IPS DF 6.9 (cell line): Measurements from ENCODE around the gene PEX3.

ENCODE experiments used
- DNase-seq: peaks from one replicate; pipeline ENCODE4 v3.0.0-alpha.2; 2013; ENCODE audit warnings: low read depth, low spot score
- H3K27ac ChIP-seq: one replicate; pipeline ENCODE4 v1.5.1; 2013; ENCODE audit warnings: low read length, control low read depth
- H3K27me3 ChIP-seq: 2 replicates; pipeline ENCODE4 v1.6.1; 2013; ENCODE audit warnings: mild to moderate bottlenecking, low read length; ENCODE audit not compliant: control insufficient read depth, insufficient read depth
- H3K36me3 ChIP-seq: 2 replicates; pipeline ENCODE4 v1.6.1; 2013; ENCODE audit warnings: low read length; ENCODE audit not compliant: control insufficient read depth, insufficient read depth
- H3K4me1 ChIP-seq: 2 replicates; pipeline ENCODE4 v1.6.1; 2013; ENCODE audit warnings: low read length; ENCODE audit not compliant: control insufficient read depth, insufficient read depth
- H3K4me3 ChIP-seq: 2 replicates; pipeline ENCODE4 v1.5.1; 2013; ENCODE audit warnings: mild to moderate bottlenecking, low read length
- H3K9me3 ChIP-seq: 2 replicates; pipeline ENCODE4 v1.6.1; 2013; ENCODE audit warnings: low read length, inconsistent platforms; ENCODE audit not compliant: control insufficient read depth, insufficient read depth
- WGBS: extraction: QIAGEN DNeasy Blood & Tissue Kit; methylation state at CpG from one replicate; pipeline ENCODE4 v1.1.7; 2013; ENCODE audit warnings: mixed read lengths, missing lambda C conversion rate; ENCODE audit not compliant: insufficient read length, insufficient coverage; 5-methylcytosine and 5-hydroxymethylcytosine counted together

PEX3 gene, protein sequence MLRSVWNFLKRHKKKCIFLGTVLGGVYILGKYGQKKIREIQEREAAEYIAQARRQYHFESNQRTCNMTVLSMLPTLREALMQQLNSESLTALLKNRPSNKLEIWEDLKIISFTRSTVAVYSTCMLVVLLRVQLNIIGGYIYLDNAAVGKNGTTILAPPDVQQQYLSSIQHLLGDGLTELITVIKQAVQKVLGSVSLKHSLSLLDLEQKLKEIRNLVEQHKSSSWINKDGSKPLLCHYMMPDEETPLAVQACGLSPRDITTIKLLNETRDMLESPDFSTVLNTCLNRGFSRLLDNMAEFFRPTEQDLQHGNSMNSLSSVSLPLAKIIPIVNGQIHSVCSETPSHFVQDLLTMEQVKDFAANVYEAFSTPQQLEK

DNA sequence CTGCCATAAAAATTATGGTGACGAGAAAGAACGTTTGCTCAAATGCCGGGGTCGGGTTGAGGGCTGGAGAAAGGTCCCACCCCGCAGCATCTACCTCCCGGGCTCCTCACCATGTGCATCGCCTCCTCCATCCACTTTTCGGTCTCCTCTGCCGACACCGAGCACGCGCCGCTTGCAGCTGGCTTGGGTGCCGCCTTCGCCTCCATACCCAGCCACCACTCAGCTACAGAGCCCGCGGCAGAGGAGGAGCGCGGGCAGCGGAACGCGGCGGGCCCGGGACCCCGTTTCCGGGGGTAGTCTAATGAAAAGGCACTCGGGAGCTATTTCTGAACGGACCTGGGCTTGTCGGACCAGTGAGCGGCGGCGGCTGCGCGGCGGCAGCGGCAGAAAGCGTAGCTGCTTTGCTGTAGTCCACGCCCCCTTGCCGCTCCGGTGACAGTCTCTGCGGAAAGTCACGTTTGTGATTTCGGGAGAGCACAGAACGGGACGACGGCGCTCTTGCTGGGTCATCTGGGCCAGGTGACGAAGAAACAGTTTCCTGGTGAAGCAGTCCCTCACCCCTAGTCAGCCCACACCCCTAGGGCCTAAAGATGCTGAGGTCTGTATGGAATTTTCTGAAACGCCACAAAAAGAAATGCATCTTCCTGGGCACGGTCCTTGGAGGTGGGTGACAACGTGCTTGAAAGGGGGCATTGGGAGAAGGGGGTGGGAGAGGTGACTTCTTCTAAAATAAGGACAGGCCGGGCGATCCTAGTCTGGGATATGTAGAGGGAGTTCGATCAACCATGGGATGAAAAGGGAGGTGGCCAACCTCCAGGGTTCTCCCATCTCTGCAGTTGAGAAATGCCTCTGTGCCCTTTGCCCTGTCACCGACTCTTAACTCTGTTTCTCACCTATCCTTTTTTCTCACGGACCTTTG is at the start of gene PEX3, which contains the start of gene ADAT2:
PEX3 (plus strand) TSS at position 353 of the 919 bp plus-strand sequence; CDS start at position 591, 238 bp downstream.
ADAT2 (minus strand) TSS at position 243 of the 919 bp plus-strand sequence; CDS start at position 206, 37 bp downstream.
- Histone ChIP-seq H3K27ac (no peak within 1 kb of the TSS), H3K4me3 (peak within 1 kb of the TSS; percentile 53), H3K9me3 (no peaks in the 10 kb centered on the region), H3K27me3 (no peaks in the 10 kb centered on the region), H3K36me3 (no peaks in the 10 kb centered on the region), H3K4me1 (no peaks in the 10 kb centered on the region)
- no CpG with 5 or more reads among the region's 56 CpGs for WGBS
- DNase-seq = peak; percentile 70

DNA sequence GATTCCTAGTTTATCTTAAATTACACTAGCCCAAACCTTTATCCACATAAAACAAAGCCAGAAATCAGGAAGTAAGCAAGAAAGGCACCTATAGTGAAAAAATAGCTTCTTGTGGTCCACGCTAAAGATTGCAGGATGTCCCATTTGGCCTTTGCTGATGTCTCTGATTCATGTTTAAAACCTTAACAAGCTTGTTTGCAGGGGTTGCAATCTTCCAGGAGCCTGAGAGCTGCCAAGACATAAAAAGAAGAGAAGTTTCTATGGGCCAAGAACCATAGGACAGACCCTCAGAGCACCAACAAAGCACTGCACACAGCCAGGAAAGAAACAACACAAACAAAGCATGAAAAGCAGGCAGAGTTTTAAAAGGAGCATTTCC is 49.5 kb upstream of the PEX3 start:
- Histone ChIP-seq H3K4me1 (no peaks in the 10 kb centered on the region; the same call in 1 of the 2 replicates), H3K27me3 (no peaks in the 10 kb centered on the region), H3K27ac (no peak overlapping the region), H3K9me3 (no peaks in the 10 kb centered on the region), H3K36me3 (no peaks in the 10 kb centered on the region), H3K4me3 (no peak overlapping the region)
- no peak for DNase-seq
- WGBS = no CpG with 5 or more reads among the region's 1 CpG

DNA sequence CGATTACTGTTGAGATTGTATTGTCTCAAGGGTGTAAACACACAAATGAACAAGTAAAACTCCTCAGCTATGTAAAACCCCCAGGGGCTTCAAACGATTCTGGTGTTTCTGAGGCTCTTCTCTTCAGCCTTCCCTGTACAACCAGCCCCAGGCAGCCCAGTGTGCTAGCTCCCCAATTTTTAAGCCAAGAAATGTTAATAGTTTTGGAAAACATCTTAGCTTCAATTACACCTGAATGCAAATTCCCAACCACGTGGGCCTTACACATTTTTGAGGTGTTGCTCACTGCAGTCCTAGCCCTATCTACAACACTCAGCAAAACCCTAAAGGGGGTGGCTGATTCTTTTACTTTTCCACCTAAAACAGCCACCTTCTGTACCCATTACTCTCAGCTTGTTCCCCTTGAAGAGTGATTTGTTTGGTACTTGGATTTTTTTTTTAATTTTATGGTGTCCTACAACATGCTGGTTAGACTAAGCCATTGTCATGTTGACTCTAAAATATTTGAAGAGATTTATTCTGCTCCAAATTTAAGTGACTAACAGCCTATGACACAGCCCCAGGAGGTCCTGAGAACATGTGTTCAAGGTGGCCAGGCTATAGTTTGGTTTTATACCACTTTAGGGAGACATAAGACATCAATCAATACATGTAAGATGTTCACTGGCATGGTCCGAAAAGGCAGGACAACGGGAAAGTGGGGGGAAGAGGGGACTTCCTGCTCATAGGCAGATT is 48.8 kb upstream of the PEX3 start:
- Histone ChIP-seq H3K27ac (no peak overlapping the region), H3K4me1 (no peaks in the 10 kb centered on the region; the same call in 1 of the 2 replicates), H3K4me3 (no peak overlapping the region), H3K36me3 (no peaks in the 10 kb centered on the region), H3K9me3 (no peaks in the 10 kb centered on the region), H3K27me3 (no peaks in the 10 kb centered on the region)
- no CpG with 5 or more reads among the region's 5 CpGs for WGBS
- DNase-seq = no peak

DNA sequence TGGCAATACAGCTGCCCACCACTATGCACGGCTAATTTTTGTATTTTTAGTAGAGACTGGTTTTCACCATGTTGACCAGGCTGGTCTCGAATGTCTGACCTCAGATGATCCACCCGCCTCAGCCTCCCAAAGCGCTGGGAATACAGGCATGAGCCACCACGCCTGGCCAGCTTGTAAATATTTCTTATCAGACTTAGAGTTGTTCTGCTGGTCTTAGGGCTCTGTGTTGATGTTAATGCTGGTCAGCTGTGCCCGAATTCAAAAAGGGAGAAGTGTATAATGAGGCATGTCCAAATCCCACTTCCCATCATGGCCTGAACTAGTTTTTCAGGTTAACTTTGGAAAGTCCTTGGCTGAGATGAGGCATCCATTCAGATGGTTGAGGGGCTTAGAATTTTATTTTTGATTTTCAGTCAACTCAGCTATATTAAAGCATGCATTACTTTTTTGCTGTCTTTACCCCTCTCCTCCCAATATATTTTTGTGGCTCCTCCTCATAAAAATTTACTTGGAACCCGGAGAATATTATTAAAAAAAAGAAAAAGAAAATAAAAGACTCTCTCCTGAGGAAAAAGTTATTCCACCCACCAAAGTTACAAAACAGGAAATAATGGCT is 47.8 kb upstream of the PEX3 start:
- no peaks in the 10 kb centered on the region for H3K36me3 ChIP-seq
- no peak overlapping the region for H3K27ac ChIP-seq
- H3K4me1 ChIP-seq = no peaks in the 10 kb centered on the region; the same call in 1 of the 2 replicates
- H3K27me3 ChIP-seq = no peaks in the 10 kb centered on the region
- no CpG with 5 or more reads among the region's 7 CpGs for WGBS
- no peak overlapping the region for H3K4me3 ChIP-seq
- no peaks in the 10 kb centered on the region for H3K9me3 ChIP-seq
- no peak for DNase-seq

DNA sequence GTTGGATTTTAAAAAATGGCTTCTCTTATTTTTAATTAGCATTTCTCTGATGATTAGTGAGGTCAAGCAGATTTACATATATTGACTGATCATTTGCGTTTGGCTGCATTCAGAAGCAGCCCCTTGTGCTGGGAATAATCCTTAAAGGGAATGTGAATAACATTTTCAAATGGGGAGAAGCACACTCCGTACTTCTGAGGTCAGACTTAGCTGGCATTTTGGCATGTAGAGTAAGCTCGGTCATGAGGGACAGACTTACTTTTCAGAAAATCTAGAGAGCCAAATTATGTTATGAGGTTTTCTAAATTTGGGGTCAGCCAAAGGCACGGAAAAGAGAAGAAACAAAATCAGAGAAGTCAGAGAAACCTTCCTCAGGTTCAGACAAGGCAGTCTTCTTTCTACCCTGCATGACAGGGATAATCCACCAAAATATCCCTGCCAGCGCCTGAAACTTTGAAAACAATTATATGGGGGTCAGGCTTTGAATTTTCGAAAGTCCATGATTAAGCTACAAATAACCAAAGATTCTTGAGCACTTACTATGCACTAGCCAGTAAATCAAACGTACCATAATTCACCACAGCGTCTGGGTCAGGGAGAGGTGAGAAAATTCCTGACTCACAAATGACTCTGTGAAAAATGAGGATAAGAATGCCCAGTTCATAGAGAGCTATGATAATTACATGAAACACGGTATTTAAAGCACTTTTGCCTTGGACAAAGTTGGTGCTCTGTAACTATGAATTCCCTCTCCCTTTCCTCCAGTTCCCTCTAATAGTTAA is 45.0 kb upstream of the PEX3 start:
- WGBS = no CpG with 5 or more reads among the region's 9 CpGs
- no peaks in the 10 kb centered on the region for H3K9me3 ChIP-seq
- DNase-seq = no peak
- H3K36me3 ChIP-seq = no peaks in the 10 kb centered on the region
- no peaks in the 10 kb centered on the region; the same call in 1 of the 2 replicates for H3K4me1 ChIP-seq
- H3K27ac ChIP-seq = no peak overlapping the region
- H3K4me3 ChIP-seq = no peak overlapping the region
- H3K27me3 ChIP-seq = no peaks in the 10 kb centered on the region

DNA sequence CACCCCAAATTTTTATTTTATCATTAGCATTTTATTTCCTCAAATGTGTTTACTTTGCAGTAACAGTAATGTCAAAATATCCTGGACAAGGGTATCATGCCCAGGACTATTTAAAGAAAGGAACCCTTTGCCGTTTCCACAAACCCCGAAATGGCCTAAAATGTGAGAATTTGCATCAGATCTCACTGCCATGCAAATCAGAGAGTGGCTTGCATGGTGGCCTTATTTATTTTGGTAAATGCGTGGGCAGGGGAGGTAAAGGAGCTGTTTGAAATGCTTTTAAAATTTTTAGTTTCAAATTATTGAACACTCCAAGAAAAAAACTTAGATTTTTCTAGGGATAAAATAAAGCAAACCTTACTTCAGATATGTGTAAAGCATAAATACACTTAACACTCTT is 43.9 kb upstream of the PEX3 start:
- Histone ChIP-seq H3K36me3 (no peaks in the 10 kb centered on the region), H3K27ac (no peak overlapping the region), H3K4me3 (no peak overlapping the region), H3K27me3 (no peaks in the 10 kb centered on the region), H3K9me3 (no peaks in the 10 kb centered on the region), H3K4me1 (no peaks in the 10 kb centered on the region; the same call in 1 of the 2 replicates)
- DNase-seq = no peak
- WGBS = no CpG with 5 or more reads among the region's 3 CpGs

DNA sequence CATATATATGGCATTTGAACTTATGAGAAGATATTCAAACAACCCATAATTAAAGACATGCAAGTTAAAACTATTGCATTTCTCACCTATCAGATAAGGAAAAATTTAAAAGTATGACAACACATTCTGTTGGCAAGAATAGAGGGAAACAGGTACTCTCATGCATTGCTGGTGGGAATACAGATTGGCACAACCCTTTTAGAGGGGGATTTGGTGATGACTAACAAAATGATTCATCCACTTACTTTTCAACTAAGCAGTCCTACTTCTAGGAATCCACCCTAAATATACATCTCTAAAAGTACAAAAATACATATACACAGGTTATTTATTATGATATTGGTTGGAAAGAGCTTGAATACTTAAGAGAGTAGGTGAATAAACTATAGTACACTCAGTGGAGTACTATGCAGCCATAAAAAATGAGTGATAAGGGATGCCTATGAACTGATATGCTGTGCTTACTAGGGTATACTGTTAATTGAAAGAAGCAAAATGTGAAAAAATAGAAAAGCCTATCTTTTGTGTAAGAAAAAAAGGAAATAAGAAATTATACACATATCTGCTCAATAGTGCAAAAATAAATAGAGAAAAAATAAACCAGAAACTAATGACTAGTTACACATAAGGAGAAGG is 42.3 kb upstream of the PEX3 start:
- Histone ChIP-seq H3K36me3 (no peaks in the 10 kb centered on the region), H3K27me3 (no peaks in the 10 kb centered on the region), H3K27ac (no peak overlapping the region), H3K4me1 (no peaks in the 10 kb centered on the region), H3K4me3 (no peak overlapping the region), H3K9me3 (no peaks in the 10 kb centered on the region)
- no peak for DNase-seq

DNA sequence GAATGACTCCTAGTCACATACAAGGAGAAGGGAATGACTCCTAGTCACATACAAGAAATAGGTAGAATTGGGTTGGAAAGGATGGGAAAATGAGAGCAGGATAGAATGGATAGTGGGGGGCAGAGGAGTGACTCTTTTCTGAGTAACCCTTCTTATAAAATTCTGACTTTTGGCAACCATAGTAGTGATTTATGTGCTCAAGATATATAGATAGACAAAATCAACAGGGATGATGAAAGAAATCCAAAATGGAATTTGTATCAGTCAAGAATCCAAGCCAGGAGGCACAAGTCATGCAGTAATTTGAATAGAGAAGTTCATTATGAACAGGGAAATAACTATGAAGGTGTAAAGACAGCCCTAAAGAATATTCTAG is 41.8 kb upstream of the PEX3 start:
- no peaks in the 10 kb centered on the region for H3K27me3 ChIP-seq
- H3K9me3 ChIP-seq = no peaks in the 10 kb centered on the region
- H3K4me1 ChIP-seq = no peaks in the 10 kb centered on the region
- H3K27ac ChIP-seq = no peak overlapping the region
- DNase-seq = no peak
- H3K36me3 ChIP-seq = no peaks in the 10 kb centered on the region
- no peak overlapping the region for H3K4me3 ChIP-seq

DNA sequence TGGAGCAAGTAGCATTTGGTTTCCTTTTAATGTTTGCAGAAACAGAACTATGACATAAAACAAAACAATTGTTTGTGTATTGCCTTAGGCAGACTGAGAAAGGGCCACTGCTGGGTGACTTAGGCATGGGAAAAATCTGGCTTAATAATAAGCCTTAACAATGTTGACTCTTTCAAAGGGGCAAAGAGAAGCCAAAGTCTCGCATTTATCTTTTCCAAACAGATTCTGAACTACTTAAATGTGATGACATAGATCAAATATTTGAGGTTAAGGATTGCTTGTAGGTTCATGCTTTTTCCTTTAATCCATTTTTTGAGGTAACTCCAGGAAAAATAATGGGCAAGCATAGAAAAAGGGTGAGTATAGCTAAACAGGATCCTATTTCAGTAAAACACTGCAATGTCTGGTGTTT is 39.7 kb upstream of the PEX3 start:
- H3K9me3 ChIP-seq = no peaks in the 10 kb centered on the region
- no CpG with 5 or more reads among the region's 1 CpG for WGBS
- no peak for DNase-seq
- H3K36me3 ChIP-seq = no peaks in the 10 kb centered on the region
- no peak overlapping the region for H3K27ac ChIP-seq
- H3K4me3 ChIP-seq = no peak overlapping the region
- no peaks in the 10 kb centered on the region for H3K27me3 ChIP-seq
- no peaks in the 10 kb centered on the region for H3K4me1 ChIP-seq
